ENCODE data around the gene PTPRM.

Gene PTPRM

DNA sequence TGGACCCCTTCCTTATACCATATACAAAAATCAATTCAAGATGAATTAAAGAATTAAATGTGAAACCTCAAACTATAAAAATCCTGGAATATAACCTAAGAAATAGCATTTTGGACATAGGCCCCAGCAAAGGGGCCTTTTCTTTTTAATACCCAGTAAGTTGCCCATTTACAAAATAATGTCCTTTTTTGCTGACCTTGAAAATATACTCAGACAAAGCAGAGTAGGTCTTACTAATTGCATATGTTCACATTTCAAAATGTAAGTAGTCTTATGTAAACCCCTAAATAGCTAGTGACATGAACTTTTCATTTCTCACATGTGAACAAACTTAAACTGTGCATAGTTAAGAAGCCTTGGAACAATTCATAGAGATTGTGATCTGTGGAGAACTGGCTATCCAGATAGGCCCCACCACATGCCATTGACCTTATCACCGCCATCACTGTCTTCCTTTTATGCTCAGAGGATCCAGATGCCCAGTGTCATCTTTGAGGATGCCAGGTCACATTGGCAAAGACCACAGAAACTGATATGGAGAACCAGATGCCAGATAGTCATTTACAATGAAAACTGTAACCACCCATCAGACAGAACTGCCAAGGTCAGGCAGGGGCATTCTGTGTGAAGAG lies 759.8 kb downstream of the PTPRM start:
- no peak for DNase-seq (ENCODE audit: low read depth)

DNA sequence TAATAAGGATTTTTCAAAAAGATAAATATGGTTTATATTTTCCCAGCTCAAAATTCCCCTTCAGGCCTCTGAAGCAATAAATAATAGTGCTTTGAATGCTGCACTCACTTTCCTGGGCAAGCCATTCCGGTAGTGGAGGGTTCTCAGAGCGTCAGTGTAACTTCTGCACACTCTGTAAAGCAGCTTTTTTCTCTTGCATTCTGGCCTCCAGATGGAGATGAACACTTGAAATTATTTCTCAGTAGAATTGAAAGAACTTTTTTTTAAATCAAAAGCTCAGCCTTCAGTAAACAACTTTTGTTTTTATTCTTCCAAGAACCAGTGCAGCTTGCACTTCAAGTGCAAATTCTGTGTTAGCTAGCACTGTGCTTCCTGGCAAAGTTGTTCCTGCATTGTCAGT lies 761.0 kb downstream of the PTPRM start:
- DNase-seq (ENCODE audit: low read depth): no peak

DNA sequence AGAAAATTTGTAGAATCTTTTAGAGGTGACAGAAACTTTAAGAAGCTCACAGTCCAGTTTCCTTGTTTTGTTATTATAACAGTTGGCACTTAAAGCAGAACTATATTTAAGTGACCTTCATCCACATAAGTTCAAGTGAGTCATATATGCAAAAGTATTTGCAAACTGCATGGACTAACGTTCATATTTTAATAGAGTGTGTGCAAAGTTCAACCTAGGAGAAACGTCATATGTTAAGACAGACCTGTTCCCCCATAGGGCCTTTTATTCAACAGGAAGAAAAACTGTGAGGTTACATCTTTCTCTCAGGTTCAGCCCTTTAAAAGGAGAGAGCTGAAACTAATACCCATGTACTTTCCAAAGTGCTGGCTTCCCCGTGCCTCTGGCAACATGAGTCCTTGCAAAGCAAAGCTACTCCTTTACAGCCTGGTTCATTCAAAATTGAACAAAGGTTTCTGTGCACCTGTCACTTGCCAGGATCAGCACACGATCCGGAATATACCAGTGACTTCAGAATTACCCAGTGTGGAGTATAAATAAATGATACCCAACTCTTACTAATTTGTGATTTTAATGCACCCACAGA lies 762.2 kb downstream of the PTPRM start:
- DNase-seq (ENCODE audit: low read depth): no peak

DNA sequence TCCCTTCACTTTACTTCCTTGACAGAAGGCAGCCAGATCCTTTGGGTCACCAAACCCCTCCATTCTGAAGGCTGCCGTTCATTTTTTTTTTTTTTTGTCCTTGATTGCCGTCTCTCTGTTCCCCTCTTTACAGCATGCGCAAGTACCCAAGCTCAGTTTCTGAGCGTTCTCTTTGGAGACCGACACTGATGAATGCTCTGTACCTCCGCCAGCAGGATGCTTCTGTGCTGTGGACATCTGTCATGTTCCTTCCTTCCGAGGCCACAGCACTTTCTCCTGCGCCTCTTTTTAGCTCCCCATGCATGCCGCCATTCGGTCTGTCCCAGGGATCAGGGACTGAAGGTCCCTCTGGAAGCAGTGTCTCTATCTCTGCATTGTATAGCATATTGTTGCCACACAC lies 763.5 kb downstream of the PTPRM start:
- no peak for DNase-seq (ENCODE audit: low read depth)

- DNase-seq (ENCODE audit: low read depth): no peak
Measured at GRCh38 chr18:8332286-8332685, 765.2 kb downstream of the PTPRM start.

- no peak for DNase-seq (ENCODE audit: low read depth)
Measured at GRCh38 chr18:8333961-8334360, 766.8 kb downstream of the PTPRM start.

- DNase-seq (ENCODE audit: low read depth): no peak
Measured at GRCh38 chr18:8337211-8337610, 770.1 kb downstream of the PTPRM start.

DNA sequence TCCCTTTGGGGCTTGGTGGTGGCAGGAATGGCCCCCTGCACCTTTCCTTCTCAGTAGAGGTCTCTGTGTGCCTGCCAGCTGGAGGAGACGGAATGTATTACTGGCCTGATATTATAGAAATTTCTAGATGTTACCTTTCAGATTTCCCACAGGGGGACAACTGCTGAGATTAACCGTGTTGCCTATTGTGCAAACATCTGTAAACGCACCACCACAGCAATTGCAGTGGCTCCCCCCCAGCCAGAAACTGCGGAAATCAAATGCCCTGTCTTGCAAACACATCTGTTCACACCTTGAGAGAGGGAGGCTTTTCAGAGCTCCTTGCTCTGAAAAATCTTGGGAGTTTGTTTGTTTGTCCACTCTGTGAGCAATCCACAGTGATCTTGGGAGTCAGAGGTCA lies 772.1 kb downstream of the PTPRM start:
- DNase-seq (ENCODE audit: low read depth): no peak

- no peak for DNase-seq (ENCODE audit: low read depth)
Measured at GRCh38 chr18:8339952-8340351, 772.8 kb downstream of the PTPRM start.

GRCh38 chr18:8341481-8342230 lies 774.5 kb downstream of the PTPRM start:
- DNase-seq (ENCODE audit: low read depth): no peak

DNA sequence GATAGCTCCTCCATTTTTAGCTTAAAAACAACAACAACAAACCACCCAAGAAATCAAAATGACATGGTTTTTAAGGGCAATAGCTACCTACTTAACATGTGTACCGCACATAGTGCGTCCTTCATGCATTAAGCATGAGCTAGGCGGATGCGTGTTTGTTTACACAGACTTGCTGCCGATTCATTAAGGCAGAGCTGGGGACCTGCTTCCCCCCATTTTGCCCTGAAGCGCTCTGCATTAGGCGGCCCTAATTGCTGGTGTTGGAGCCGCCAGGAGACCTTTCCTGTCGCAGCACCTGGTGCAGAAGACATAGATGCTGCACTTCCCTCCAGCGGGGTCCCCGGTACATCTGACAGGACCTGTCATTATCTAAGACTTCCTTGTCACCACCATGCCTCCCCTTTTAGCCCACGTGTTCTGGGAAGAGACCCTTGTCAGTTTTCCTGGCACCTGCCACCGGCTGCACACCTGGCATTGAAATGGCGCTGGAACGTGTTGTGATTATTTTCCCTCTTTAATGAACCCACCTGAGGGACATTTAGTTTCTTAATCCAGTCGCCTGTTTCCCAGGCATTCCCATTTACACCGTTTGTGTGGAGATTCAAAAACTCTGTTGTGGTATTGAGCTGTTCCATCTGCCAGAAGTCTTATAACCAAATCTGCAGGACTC lies 781.1 kb downstream of the PTPRM start:
- no peak for DNase-seq (ENCODE audit: low read depth)

GRCh38 chr18:8349608-8350323 lies 782.6 kb downstream of the PTPRM start:
- DNase-seq (ENCODE audit: low read depth): no peak

DNA sequence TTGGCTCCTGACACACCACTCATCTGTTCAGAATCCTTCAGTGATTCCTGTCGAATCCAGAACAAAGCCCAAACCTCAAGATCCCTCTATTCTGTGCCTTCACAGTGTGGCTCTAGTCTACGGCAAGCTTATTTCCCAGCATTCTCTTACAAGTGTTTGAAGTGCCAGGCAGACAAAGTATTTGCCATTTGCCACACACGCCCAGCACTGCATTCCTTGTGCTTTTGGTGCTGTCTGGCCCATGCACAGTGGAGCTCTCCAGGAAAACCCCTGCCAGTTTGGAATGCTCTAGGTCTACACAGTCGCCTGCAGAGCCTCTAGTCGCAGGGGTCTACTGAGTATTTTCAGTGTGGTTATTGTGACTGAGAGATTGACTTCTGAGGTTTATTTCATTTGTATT lies 783.5 kb downstream of the PTPRM start:
- no peak for DNase-seq (ENCODE audit: low read depth)

- DNase-seq (ENCODE audit: low read depth): no peak
Measured at GRCh38 chr18:8351161-8351560, 784.0 kb downstream of the PTPRM start.

GRCh38 chr18:8354304-8354703 lies 787.2 kb downstream of the PTPRM start:
- DNase-seq (ENCODE audit: low read depth): no peak

DNA sequence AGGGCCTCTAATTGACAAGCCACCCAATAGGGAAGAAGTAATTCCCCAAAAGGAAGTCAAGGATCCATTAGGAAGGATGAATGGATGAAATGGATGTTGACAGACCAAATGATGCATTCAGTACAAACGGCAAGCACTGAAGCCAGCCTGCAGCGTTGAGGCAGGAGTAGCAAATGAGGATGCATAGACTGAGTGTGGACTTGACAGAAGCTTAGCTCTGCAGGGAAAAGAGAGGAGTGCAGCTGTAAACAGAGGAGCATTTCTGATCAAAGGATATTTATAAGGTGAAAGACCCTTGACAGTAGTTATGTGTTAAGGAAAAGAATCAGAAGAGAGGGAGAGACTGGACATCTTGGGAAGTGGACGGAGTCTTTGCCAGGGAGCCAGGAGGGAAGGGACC lies 788.9 kb downstream of the PTPRM start:
- no peak for DNase-seq (ENCODE audit: low read depth)

DNA sequence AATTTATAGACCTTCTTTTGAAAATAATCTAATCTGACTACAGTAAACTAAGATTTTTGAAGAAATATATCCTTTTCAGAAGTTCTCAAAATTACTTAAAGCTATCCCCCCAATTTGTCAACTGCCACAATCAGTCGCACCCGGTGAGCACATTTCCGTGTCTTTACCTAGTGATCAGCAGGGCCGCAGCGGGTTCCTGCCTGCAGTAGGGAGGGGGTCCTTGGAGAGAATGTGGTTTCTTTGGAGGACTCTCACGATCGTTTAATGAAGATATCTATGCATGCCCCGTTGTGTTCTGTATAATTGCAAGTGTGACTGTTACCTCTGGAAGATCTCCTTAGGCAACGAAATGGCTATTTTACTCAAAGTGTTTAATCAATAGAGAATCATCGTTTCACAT lies 790.2 kb downstream of the PTPRM start:
- DNase-seq (ENCODE audit: low read depth): no peak

GRCh38 chr18:8358033-8358765 lies 791.1 kb downstream of the PTPRM start:
- DNase-seq (ENCODE audit: low read depth): no peak

DNA sequence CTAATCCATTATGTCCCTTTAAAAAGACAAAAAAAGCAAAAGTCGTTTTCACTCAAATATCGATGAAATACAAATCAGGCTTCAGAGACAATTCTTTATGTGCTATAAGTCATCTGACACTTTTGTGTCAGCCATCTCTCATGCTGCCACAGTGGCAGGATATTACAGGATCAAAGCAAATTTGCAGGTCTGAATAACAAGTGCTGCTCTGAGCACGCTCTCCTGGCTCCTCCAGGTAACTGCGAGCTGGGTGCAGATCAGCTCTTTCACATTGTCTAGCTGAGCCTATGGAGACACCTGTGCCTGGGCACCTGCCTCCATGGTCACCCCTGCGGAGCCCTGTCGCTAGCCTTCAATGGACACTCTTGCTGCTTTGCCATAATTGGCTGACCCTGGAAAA lies 792.0 kb downstream of the PTPRM start:
- DNase-seq (ENCODE audit: low read depth): no peak

- DNase-seq (ENCODE audit: low read depth): no peak
Measured at GRCh38 chr18:8359481-8359880, 792.4 kb downstream of the PTPRM start.

DNA sequence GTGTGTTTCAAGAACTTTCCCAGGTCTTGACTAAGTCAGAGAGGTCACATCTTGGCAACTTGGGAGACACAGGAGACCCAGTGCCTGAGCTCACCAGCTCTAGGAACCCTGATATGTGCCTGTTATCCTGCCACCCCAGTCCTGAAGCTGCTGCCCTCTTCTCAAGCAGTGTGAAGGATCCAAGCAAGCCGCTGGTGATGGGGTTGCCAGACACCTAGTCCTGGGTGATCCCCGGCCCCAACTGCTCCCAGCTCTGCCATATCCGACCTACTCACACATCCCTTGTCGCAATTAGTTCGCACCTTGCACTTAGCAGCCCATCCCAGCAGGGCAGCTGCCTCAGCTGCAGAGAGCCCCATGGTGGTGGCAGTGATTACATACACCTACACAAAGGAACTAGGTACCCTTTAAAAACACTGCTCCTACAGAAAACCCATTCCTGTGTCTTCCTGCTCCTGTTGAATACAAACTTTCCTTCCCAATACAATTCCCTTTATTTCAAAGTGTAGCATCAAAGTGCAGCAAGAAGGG lies 794.9 kb downstream of the PTPRM start:
- no peak for DNase-seq (ENCODE audit: low read depth)
